Uterus (tissue), 4 donors: Measurements from ENCODE around the gene CORO6. TPM values are rescaled to one million over a fixed set of nuclear protein-coding genes. Genes with fewer than 3 reads are reported as not detected.

Source experiments
- DNase-seq, 2 donors: peaks; one replicate each; pipeline ENCODE4 v3.0.0-alpha.2; 2019 to 2020
- H3K27ac ChIP-seq, 2 donors: fragments of 200-600 bp; sonication (generic); 1 replicate in 1 of 2; 2 replicates in 1 of 2; pipeline ENCODE4 v1.5.1; 2016 to 2018
- H3K27me3 ChIP-seq, 2 donors: fragments of 200-600 bp; sonication (generic); one replicate each; pipeline ENCODE4 v1.5.1; 2018 to 2019; ENCODE audit warnings: control low read depth in 1 of 2
- H3K36me3 ChIP-seq, 2 donors: fragments of 200-600 bp; sonication (generic); one replicate each; pipeline ENCODE4 v1.5.1; 2019; ENCODE audit warnings: control low read depth in 1 of 2
- H3K4me1 ChIP-seq, 2 donors: fragments of 200-600 bp; sonication (generic); one replicate each; pipeline ENCODE4 v1.5.1; 2018 to 2019; ENCODE audit warnings: control low read depth in 1 of 2
- H3K4me3 ChIP-seq, 2 donors: fragments of 200-600 bp; sonication (generic); 1 replicate in 1 of 2; 2 replicates in 1 of 2; pipeline ENCODE4 v1.5.1; 2018 to 2019; ENCODE audit warnings: mild to moderate bottlenecking in 1 of 2
- H3K9me3 ChIP-seq, 2 donors: fragments of 200-600 bp; sonication (generic); one replicate each; pipeline ENCODE4 v1.5.1; 2019; ENCODE audit warnings: control low read depth in 1 of 2
- CTCF ChIP-seq, 4 experiments: fragments of 200-600 bp in 2 of 4; fragments of 450-650 bp in 2 of 4; sonication (generic) in 2 of 4; IDR thresholded peaks; one replicate each; pipeline ENCODE4 v1.5.1; 2016 to 2019; ENCODE audit warnings: antibody characterized with exemption in 4 of 4, mild to moderate bottlenecking in 2 of 4, moderate library complexity in 1 of 4
- POLR2A ChIP-seq, 2 donors: fragments of 450-650 bp; IDR thresholded peaks; one replicate each; pipeline ENCODE4 v1.6.1; 2016; ENCODE audit warnings: antibody characterized with exemption in 2 of 2, mild to moderate bottlenecking in 1 of 2, moderate library complexity in 1 of 2
- intact Hi-C: fragments of 100-400 bp; cut with DNase I; formaldehyde crosslinking; loops from one replicate; pipeline ENCODE4 v1.15.1; 2023; ENCODE audit warnings: low total_unique reads
- small RNA-seq: library from RNA; depleted of rRNA; stranded (forward); fragments of <200 nt; gene quantifications from one replicate; pipeline ENCODE3, GENCODE V24; 2016
- total RNA-seq, 4 donors: library from RNA; depleted of rRNA in 3 of 4; stranded (reverse); fragments of >200 nt in 3 of 4; gene quantifications; one replicate each; pipeline versions ENCODE4 v1.1.0 to v1.2.4, GENCODE V29; 2014 to 2023
- donor health status: DM: yes; HTN: yes; CAD: no.

CORO6 gene
- total RNA-seq, 4 donors from 2014 or later, result 3.8 to 7.8 (median 5.1) TPM

DNA sequence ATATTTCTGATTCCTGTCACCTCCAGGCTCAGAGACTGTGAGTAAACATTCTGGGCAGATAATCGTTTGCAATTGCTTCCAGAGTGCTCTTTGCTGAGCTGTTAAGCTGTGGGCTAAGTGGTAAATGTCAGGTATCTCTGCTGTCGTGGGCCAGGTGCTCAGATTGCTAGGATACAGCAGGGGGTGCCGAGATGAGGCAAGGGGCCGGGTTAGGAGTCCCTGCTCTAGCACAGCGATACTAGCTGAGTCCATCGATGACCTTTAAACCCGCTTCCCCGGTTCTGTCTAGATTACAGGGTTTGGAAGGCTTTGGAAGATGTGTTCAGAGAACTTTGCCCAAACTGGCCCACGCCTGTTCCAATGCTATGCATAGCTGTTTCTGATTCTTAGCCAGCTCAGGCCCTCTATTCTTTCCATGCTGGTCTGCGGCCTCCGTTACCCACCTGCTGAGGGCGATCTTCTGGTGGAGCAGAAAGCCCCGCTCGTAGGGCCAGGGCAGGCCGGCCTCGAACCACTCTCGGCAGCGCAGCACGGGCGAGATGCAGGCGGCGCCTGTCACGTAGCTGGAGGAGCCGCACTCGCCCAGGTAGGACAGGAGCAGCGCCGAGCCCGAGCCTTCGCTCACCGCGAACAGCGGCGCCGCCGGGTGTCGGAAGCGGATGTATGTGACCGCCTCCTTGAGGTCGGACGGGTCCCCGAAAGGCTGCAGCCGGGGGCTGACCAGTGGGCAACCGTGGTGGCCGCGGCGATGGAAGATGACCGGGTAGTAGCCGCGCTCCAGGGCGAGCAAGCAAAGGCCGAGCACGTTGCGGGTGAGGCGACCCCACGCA, 56.9 kb downstream of the CORO6 start:
- peak overlapping the region in 1 of 2 donors; percentile 91 for H3K27ac ChIP-seq
- peaks cover 0 to 5% of the 10 kb centered on the region in 2 donors for H3K4me1 ChIP-seq
- intact Hi-C loops, result no loop called here
- H3K36me3 ChIP-seq, result no peaks in the 10 kb centered on the region
- H3K9me3 ChIP-seq, result no peaks in the 10 kb centered on the region
- H3K4me3 ChIP-seq, result peak overlapping the region; percentile 71 to 85
- no peaks in the 10 kb centered on the region for H3K27me3 ChIP-seq
- TF ChIP-seq POLR2A (IDR thresholded peaks at IDR 0.05) (no peak), CTCF (IDR thresholded peaks at IDR 0.05) (no peak)
- DNase-seq, result peak in 1 of 2 donors; percentile 22

Small RNAs within 50 kb of the gene (small RNA-seq; reads per million reads assigned to genes)
- gene RNU6-920P, result not detected

Other genes with a start within 250 kb of the CORO6 start
- gene TAOK1, start 232.5 kb downstream of the CORO6 start, total RNA-seq, result 100 to 1,000 TPM in 1 of 4 donors, 10 to 100 TPM in 3; 24.6 to 102 (median 64.9) TPM
- gene ABHD15, start 55.9 kb downstream of the CORO6 start, total RNA-seq, result 10 to 100 TPM in 1 of 4 donors, 1 to 10 TPM in 2, under 1 TPM in 1; 0.26 to 11.4 (median 4.4) TPM
- 10 to 100 TPM; 35.6 to 50.3 (median 45.1) TPM for gene TP53I13, start 54.2 kb downstream of the CORO6 start, total RNA-seq
- gene GIT1, start 33.3 kb downstream of the CORO6 start, total RNA-seq, result 10 to 100 TPM; 13.1 to 75.0 (median 22.9) TPM
- gene ANKRD13B, start 29.8 kb downstream of the CORO6 start, total RNA-seq, result 10 to 100 TPM in 3 of 4 donors, 1 to 10 TPM in 1; 2.8 to 17.0 (median 12.7) TPM